GM23338 (cell line): ENCODE results near the gene CETN1.

Experiments
- CTCF ChIP-seq, 2 experiments: fragments of 200-600 bp in 1 of 2; sonication (generic) in 1 of 2; conservative IDR thresholded peaks; 2 replicates each; pipeline versions ENCODE4 v1.5.1 to v1.6.1; 2016 to 2017; ENCODE audit warnings: antibody characterized with exemption in 2 of 2, low read depth in 2 of 2, mild to moderate bottlenecking in 2 of 2, moderate library complexity in 1 of 2
- ETS1 ChIP-seq: IDR thresholded peaks from 2 replicates; pipeline ENCODE4 v1.6.1; 2016; ENCODE audit warnings: antibody characterized with exemption
- EZH2 ChIP-seq: fragments of 200-600 bp; sonication (generic); IDR thresholded peaks from one replicate; pipeline ENCODE4 v1.8.0; 2017; ENCODE audit warnings: antibody characterized with exemption, mild to moderate bottlenecking, low read depth; ENCODE audit not compliant: unreplicated experiment
- JUNB ChIP-seq: IDR thresholded peaks from one replicate; pipeline ENCODE4 v1.6.1; 2016; ENCODE audit warnings: antibody characterized with exemption; ENCODE audit not compliant: unreplicated experiment
- POLR2AphosphoS5 ChIP-seq: IDR thresholded peaks from 2 replicates; pipeline ENCODE4 v1.6.1; 2016; ENCODE audit warnings: antibody characterized with exemption, low read depth
- ZNF114 ChIP-seq: fragments of 250-450 bp; sonication (Bioruptor Pico); IDR thresholded peaks from 2 replicates; pipeline ENCODE4 v1.5.0; 2020; ENCODE audit warnings: mild to moderate bottlenecking, moderate library complexity

GRCh38 chr18:568731-569130, 11.4 kb upstream of the CETN1 start:
- TF ChIP-seq EZH2 (no peak), JUNB (no peak), CTCF (conservative IDR thresholded peaks at IDR 0.05; ENCODE audit: low read depth in 2 of 2) (no peak), POLR2AphosphoS5 (no peak), ETS1 (no peak), ZNF114 (CRISPR knock-in tag) (no peak)
